Stimulated activated CD8-positive, alpha-beta memory T cell treated with anti-CD3 and anti-CD28 coated beads, Interleukin-12 subunit alpha, Interleukin-12 subunit beta, amount 100 ng/mL, for 1 hour (primary cell): Measurements from ENCODE around the gene FYN.

ENCODE experiments used
- DNase-seq: peaks from one replicate; pipeline ENCODE4 v3.0.0-alpha.2; 2020; ENCODE audit warnings: low read depth

Gene FYN

DNA sequence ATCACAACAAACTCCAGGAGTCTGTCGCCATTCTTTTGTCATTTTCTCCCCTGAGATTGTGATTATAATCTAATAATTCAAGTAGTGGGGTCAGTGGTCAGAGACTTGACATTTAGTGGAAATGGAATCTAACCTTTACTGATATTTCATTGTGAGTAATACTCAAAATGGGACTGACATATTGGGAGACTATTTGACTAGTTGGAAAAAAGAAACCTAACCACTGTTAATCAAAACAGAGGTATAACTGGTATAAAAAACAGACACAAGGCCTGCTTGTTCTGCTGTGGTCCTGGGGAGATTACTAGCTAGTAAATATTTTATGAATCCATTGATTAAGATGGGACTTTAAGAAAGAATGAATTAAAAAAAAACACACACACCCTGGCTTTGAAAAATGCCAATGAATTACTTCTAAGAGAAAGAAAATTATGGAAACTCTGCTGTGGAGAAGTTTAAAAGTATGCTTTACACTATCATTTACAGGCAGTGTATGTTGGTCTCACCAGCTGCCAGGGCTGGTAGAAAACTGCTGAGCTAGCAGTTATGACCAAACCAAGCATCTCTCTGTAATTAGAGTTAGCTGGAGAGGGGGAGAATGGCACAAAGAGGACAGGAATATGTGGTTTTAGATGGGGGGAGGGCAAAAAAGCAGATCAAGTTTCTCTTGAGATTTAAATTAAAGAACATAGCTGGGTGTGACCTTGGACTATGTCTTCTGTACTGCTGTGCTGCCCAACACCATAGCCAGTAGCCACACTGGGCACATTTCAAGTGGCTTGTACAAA, 103.7 kb downstream of the FYN start:
- no peak for DNase-seq

DNA sequence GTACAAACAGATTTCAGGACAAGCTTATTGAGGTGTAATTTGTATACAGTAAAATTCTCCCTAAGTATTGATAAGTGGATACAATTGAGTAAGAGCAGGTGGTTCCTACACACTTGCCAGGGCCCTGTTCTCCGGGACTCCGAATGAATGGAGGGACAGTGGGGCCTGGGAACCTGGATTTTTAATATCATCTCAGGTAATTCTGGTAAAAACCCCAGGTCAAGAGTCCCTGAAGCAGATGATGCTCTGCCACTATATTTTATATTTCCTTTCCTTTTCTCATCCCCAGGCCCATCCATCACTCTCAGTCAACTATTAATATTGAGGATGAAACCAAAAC, 104.9 kb downstream of the FYN start:
- DNase-seq: no peak

DNA sequence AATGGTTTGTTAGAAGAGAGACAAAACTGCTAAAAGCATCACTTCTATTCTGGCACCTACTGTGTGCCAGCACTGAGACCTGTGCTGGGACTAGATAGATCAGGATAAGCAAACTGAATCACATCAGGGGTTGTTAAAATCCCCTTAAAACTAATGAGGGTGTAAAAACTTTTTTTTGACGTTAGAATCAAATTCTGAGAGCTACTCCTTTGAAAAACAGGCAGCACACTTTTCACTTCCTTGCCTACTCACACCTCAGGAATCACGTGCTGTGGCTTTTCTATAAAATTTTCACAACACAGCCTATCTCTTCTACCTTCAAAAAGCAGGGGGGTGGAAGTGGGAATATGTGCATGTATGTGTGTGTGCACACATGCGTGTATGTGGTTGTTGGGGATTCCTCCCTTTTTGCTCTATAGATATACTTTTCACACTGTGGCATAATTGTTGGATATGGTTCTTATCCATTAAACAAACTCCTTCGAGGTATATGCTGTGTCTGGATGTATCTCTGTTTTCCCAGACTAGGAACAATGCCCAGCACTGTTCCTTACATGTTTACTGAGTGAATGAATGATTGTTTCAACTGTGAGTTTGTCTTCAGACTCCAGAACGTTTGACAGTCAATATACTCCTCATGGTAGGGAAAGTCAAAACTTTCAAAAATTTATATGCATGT, 105.4 kb downstream of the FYN start:
- no peak for DNase-seq

DNA sequence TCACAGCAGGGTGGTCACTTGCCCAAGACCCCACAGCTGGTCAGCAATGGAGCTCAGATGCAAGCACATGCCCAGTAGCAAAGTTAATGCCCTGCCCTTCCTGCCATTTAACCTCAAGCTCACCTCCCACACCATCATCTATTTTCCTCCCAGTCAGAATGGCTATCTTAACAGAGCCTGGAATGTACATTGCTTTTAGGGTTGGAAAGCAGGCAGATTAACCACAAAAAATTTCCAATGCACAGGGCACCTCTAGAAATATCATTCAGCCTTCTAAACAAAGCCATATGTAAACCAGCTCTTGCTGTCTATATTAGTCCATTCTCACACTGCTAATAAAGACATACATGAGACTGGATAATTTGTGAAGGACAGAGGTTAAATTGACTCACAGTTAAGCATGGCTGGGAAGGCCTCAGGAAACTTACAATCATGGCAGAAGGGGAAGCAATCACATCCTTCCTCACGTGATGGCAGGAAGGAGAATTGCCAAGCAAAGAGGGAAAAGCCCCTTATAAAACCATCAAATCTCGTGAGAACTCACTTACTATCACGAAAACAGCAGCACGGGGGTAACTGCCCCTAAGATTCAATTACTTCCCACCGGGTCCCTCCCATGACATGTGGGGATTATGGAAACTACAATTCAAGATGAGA, 106.9 kb downstream of the FYN start:
- no peak for DNase-seq

DNA sequence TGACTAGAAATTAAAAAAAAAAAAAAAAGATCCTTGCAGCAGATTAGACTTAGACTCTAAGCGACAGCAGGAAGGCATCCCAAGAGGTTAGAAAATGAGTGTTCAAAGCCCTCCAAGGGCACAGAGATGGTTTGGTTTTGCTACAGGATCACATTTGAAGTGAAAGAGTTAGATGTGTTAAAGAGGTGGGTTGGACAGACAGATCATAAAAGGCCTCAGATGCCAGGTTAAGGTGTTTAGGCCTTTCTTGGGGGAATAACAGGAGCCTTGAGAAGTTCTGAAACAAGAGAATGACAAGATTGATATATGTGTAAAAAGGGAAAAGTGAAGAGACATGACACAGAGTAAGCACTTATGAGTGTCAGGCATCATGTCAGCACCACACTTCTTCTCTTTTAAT, 107.5 kb downstream of the FYN start:
- no peak for DNase-seq

DNA sequence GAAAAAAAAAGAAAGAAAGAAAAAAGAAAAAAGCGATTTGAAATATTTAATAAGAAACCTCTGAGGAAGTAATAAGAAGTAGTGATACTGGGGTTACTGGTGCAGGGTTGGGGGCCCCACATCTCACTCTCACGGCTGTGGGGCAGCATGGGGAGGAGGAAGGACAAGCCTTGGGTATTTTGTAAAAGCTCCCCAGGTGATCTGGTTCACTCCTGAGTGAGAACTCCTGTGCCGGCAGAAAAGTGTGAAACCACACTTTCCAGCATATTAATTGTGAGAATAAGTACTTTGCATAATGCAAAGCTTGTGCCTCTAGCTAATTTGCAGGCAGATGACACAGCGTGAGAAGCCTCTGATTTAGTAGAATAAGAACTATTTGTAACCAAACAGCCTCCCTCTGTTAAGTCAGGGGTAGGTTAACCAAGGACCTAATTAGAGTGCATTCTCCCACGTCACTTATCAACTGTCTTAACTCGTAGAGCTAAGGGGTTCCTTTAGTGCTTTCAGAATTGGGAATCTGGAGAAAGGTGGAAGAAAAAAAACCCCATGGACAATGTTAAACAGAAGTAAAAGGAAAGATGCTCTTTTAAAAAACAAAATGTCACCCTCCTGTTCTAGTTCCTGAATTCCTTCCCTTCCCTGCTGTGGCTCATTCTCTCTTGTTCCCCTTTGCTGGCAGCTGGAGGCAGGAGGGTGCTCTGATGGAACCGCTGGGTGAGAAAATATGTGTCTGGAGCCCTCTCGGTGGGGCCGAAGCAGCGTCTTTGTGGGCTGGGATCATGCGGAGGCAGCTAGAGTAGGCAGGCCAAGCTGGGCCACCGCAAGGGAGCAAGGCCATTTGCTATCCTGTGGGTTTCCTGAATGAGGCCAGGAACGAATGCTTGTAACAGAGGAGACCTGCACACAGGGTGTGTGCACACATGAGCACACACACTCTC, 108.7 kb downstream of the FYN start:
- DNase-seq: no peak

DNA sequence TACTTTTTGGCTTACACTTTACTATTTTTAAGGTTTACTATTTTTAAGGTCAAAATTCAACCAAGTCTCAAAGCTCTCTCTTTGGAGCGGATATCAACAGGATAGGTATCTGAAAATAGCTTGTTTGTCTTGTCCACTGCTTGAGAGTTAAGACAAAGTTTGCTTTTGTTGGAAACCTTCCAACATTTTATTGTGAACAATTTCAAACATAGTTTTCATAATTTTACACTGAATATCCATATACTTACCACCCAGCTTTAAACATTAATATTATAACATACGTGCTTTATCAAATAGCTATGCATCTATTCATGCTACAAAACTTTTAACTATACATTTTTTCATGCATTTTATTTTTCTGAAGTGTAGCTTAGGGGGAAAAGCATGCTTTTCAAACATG, 109.9 kb downstream of the FYN start:
- DNase-seq: no peak

DNA sequence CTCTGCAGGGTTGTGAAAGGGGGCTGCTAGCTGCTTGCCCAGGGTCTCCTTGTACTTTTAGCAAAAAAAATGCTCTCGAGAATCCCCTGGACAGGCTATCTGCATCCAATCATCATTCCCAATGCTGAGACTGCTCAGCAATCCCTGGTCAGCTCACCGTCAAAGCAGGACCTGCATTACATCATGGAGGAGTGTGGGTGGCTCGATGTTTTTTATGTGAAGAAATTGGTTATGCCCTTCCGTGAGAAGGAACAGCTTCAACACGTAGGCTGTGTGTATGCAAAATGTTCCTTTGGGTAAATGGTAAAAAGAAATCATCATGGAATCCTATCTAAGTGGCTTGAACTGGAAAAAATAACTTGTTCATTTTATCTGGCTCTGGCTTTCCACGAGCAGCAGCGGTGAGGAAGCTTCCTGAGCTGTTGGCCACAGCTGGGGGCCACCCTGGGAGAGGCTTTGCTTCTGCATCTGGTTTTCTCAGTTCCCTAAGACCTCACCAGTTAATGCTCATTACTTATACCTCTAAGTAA, 111.4 kb downstream of the FYN start:
- no peak for DNase-seq

DNA sequence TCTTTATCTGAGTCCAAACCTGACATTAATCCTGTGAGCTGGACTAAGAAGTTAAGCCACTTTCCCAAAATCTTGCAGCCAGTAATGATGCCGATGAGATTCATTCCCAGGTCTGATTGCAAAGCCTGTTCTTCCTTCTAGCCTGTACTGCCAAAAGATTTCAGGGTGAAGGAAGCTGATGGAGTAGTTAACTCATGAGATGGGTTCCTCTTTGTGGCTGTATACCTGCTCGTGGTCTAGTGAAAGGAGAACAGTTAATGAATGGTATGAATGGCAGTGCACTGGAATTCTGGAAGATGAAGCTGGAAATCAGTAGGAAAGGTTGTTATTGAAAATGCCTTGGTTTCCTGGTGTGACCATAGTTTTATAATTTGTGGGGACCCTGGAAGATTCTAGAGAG, 112.0 kb downstream of the FYN start:
- DNase-seq: no peak

DNA sequence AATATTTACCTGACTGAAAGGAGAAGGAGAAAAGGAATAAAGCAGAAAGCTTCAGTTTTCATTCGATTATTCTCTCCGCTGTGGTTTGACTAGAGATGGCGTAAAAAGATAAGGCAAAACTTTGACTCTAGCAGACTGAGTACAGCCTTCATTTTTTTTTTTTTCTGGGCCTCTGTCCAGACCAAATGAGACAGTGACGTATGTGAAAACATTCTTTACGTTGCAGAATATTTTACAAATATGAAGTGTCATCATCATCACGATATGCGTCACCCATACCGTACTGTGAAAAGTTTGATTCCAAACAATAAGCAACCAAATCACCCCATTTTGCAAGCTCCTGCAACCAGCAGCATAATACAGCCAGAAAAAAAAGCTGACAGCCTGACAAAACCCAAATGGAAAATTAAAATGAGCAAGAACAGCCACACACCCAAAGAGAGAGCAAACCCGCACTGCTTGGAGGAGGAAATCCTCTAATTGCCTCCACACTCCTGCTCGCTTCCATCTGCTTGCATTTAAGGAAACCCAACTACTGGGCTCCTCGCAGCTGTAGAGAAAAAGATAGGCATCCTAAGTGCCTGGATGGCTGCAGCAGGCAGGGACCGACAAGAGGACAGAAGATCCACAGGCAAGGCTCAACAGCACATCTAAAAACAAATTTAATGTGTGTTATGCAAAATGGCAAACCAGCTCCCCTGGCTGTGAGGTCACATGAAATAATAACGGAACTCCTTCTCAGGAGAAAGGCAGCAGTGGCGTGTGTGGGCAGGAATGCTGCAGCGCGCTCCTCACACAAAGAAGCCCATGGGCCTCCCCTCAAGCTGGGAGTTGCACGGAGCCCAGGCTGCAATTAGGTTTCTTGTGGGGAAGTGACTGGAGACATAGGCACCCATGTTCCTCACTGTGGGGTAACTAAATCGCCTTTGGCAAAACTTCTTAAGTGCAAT, 113.1 kb downstream of the FYN start:
- no peak for DNase-seq

DNA sequence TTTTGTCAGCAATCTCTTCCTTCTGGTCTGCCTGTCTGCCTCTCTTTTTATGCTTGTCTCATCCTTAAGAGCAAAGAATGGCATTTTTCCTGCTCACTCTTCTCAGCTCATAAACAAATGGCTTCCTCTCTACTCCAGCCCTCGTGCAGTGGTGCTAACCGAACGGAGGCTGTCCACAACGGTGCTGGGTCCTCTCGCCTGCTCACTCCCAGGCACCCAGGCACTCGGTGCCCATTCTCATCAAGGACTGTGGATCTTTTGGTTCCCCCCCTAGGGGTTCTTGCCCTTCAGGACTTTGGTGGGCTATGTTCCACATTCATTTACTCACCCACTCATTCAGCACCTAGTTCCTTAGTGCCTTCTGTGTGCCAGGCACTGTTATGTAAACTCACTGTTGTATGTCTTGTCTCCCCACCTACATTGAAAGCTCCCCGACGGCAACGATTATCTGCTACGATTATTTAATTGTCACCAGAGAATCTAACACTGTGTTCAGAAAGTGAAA, 113.9 kb downstream of the FYN start:
- no peak for DNase-seq

DNA sequence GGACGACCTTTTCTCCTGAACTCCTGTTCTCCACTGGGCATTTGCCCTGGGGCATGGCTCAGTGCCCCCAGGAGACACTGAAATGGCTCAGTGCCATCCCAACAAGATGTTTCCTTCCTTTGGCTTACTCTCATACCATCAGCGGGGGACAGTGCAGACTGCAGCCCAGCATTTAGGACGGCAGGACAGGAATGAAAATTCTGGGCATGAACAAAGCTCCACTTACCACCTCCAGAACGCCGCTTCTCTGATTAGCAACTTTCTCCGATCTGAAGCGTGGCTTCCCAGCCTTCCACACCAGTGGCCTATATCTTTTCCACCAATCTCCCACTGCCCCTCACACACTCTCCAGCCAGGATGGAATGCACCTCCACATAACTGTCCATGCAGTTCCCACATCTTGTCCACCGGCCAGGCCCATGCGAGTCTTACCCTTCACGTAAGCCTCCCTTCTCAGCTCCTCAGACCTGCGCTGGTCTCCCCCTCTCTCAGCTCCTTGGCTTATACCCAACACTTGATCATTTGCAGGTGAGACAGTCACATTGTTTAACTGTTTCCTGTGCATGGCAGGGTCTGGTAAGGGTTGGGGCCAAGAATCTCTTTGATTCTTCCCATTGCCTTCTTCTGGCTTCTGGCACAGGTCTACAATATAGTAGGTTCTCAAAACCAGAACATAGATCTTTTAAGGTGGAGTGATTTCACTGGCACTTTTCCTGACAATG, 114.5 kb downstream of the FYN start:
- DNase-seq: no peak

DNA sequence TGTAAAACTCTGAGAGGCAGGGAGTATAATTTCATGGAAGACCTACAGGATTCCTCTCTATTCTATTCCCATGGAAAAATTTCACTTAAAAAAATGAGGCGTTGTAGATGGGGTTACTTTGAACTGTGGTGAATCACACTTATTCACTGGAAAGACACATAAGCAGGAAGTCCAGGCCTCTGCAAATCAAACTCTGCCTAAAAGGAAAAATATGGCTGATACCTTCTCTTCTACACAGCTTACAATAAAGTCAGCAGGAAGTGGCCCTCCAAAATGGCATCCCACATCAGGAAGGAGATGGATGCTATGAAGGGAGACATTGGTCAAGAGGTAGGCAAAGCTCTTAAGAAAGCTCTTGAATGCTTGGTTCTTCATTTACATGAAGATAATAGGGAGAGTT, 115.9 kb downstream of the FYN start:
- DNase-seq: no peak

DNA sequence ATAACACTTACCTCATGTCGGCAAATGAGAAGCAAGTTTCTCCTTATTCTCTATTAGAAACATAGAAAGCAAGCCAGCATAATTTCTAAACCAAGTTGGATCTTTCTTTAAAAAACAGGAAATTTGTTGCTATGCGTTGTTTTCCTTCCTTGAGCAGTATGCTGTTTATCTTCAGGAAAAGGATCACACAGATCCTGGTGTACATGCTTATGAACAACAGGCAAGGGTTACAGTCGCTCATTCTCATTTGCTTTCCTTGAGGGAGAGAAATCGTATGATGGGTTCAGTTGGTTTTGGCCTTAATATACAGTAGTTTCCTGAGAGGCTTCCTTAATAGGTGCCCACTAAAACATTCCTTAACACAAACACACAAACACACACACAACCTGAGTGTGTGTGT, 118.8 kb downstream of the FYN start:
- DNase-seq: no peak

DNA sequence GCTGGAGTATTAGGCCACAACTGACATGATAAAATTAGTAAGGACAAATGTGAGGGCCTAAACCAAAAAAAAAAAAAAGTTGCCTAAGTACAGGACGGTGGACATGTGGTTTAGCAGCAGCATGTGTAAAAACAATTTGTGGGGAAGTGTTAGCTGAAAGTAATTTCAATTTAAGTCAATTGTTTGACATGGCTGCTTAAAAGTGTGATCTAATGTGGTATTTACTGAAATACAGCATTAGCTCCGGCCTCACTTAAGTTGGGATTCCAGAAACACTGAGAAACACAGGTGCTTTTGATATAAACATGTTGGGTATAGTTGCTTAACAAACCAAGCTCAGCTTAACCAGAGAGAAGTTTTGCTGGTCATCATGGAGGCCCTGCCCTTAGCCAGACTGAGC, 119.7 kb downstream of the FYN start:
- DNase-seq: no peak

DNA sequence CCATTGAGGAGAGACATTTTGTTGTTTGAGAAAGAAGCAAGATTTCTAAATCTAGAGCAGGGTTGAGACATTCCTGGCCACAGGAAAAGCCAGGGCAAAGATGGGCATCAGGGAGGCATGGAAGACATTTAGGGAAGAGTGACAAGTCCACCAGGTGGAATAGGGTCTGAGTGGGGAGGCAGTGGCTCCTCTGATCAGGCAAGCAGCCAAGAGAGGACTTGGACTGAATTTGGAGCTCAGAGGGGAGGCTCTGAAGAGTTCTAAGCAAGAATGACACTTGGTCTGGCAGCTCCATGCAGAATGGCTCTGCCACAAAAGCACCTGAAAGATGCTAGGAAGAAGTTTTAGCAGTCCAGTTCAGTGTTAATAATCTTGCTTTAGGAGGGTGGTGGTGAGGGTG, 120.8 kb downstream of the FYN start:
- DNase-seq: no peak

DNA sequence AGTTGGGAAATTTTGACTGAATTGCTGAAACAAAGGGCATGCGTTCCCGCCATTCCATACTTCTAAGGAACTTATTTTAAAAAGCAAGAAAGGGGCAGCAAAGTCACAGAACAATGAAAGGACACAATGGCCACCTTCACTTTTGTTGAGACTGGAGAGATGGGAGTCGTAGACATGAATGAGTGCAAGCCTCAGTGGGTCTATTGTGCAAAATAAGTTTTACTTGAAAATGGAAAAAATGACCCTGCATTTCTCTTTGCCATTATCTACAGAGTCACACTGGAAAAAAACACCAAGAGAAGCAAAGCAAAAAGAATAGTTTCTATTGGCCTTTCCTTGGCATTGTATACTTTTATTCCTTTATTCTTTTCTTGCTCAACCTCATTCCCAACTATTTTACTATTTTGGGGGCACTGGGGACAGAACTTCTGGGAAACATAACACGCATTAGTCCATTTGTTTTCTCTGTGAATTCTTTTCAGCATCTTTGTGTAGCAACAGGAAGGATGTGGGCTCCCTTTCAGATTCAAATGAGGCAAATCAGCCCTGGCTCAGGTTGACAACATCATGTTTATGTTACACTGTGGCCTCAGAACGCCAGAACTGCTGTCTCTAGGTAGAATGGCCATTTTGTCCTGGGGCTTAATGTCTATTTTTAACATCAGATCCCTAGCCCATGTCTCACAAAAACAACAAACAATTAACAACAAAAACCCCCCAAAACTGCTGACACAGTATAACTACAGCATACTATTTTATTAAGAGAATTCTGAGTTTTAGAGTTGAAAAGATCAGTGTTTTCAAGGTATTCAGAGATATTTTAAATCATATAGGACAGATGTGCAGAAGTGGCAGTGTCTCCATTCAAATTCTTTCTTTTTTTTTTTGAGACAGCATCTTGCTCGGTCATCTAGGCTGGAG, 122.2 kb downstream of the FYN start:
- DNase-seq: no peak

DNA sequence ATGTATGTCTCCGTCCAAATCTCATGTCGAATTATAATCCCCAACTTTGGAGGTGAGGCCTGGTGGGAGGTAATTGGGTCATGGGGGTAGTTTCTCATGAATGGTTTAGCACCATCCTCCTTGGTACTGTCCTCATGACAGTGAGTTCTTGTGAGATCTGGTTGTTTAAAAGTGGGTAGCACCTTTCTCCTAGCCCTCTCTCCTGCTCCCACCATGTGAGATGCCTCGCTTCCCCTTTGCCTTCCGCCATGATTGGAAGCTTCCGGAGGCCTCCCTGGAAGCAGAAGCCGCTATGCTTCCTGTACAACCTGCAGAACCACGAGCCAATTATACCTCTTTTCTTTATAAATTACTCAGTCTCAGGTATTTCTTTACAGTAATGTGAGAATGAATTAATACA, 123.1 kb downstream of the FYN start:
- no peak for DNase-seq

DNA sequence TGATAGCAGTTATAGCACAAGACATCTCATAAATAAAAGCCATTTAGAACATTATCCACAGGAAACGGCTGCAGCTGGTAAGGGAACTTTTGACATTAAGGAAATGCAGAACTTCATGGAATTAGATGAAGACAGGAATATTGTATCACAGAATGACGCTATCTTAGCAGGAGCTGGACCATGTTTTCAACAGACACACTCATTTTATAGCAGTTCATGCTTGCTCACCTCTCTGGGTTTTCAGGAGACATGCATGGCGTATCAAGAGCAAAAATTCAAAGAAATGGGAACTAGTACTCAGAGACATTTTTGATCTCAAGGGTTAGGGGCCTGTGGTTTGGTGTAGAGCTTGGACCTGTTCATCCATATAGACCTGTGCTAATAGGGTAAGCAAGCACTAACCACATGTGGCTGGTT, 125.0 kb downstream of the FYN start:
- no peak for DNase-seq
